Ascending aorta (tissue), 2 donors: ENCODE results near the gene FAM174B. TPM values are rescaled to one million over a fixed set of nuclear protein-coding genes. Genes with fewer than 3 reads are reported as not detected.

ENCODE experiments used
- DNase-seq, 2 donors: peaks; one replicate each; pipeline ENCODE4 v3.0.0-alpha.2; 2019; ENCODE audit warnings: low spot score in 2 of 2
- H3K27ac ChIP-seq, 2 donors: fragments of 200-600 bp; sonication (generic); one replicate each; pipeline ENCODE4 v1.5.1; 2016 to 2017; ENCODE audit warnings: mild to moderate bottlenecking in 1 of 2
- H3K27me3 ChIP-seq: fragments of 200-600 bp; sonication (generic); one replicate; pipeline ENCODE4 v1.5.1; 2017
- H3K36me3 ChIP-seq, 2 donors: fragments of 200-600 bp; sonication (generic); one replicate each; pipeline ENCODE4 v1.5.1; 2016
- H3K4me1 ChIP-seq, 2 donors: fragments of 200-600 bp; sonication (generic); one replicate each; pipeline ENCODE4 v1.5.1; 2016 to 2017; ENCODE audit warnings: mild to moderate bottlenecking in 1 of 2
- H3K4me3 ChIP-seq, 2 donors: fragments of 200-600 bp; sonication (generic); one replicate each; pipeline ENCODE4 v1.5.1; 2016 to 2017; ENCODE audit warnings: mild to moderate bottlenecking in 1 of 2
- H3K9me3 ChIP-seq, 2 donors: fragments of 200-600 bp; sonication (generic); one replicate each; pipeline ENCODE4 v1.5.1; 2016
- intact Hi-C: fragments of 100-400 bp; cut with DNase I; formaldehyde crosslinking; loops from one replicate; pipeline ENCODE4 v1.15.1; 2023
- total RNA-seq: library from RNA; depleted of rRNA; stranded (reverse); fragments of >200 nt; gene quantifications from one replicate; pipeline ENCODE4 v1.1.0, GENCODE V29; 2016
- TF ChIP-seq, protein P1 (sequence below), 3 experiments: fragments of 200-600 bp in 2 of 3; fragments of 450-650 bp in 1 of 3; sonication (generic) in 2 of 3; IDR thresholded peaks; one replicate each; pipeline ENCODE4 v1.5.1; 2016 to 2019; ENCODE audit warnings: antibody characterized with exemption in 3 of 3, mild to moderate bottlenecking in 1 of 3, moderate library complexity in 1 of 3

Gene FAM174B
- total RNA-seq, 1 donor from 2014 or later = 5.2 TPM

DNA sequence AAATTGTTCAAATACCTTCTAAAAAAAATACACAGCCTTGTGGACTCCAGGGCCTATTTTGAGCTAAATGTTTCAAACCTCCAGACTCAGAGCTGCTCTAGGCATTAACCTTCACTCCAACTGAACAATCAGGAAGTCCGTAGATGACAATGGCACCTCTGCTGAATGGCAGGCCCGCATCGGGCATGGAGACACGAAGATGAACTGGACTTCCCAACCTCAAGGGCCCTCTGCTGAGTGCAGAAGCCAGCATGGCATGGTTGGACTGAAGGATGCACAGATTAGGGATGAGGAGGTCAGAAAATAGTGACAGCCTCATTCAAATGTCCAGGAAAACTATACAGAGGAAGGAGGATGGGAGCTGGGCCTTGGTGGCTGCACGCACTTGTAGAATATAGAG is 2.2 kb downstream of the FAM174B start:
- no peak for DNase-seq
- intact Hi-C loops = no loop called here
- peaks cover 0 to 3% of the 10 kb centered on the region in 2 donors for H3K4me1 ChIP-seq
- H3K36me3 ChIP-seq = no peaks in the 10 kb centered on the region
- TF ChIP-seq, protein P1, sequence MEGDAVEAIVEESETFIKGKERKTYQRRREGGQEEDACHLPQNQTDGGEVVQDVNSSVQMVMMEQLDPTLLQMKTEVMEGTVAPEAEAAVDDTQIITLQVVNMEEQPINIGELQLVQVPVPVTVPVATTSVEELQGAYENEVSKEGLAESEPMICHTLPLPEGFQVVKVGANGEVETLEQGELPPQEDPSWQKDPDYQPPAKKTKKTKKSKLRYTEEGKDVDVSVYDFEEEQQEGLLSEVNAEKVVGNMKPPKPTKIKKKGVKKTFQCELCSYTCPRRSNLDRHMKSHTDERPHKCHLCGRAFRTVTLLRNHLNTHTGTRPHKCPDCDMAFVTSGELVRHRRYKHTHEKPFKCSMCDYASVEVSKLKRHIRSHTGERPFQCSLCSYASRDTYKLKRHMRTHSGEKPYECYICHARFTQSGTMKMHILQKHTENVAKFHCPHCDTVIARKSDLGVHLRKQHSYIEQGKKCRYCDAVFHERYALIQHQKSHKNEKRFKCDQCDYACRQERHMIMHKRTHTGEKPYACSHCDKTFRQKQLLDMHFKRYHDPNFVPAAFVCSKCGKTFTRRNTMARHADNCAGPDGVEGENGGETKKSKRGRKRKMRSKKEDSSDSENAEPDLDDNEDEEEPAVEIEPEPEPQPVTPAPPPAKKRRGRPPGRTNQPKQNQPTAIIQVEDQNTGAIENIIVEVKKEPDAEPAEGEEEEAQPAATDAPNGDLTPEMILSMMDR (IDR thresholded peaks at IDR 0.05) = no peak
- H3K27ac ChIP-seq = no peak overlapping the region
- H3K4me3 ChIP-seq = no peak overlapping the region
- H3K9me3 ChIP-seq = no peaks in the 10 kb centered on the region
- no peaks in the 10 kb centered on the region for H3K27me3 ChIP-seq

DNA sequence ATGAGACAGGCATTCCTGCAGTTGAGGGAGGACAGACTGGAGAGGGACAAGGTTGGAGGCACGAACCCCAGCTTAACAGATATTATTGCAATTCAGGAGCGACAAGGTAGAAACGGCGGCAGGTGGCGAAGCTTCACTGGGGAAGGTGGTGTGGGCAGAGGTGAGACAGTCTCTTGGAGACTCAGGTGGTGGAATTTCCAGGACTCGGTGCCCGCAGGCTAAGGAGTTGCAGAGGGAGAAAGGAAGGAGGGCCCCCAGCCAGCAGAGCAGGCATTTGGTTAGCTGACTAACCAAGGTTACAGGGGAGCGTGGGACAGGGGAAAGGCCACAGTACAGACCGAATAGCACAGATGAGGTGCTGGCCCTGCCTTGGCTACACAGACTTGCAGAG is 3.0 kb downstream of the FAM174B start:
- intact Hi-C loops = no loop called here
- H3K9me3 ChIP-seq = no peaks in the 10 kb centered on the region
- H3K4me3 ChIP-seq = no peak overlapping the region
- H3K36me3 ChIP-seq = no peaks in the 10 kb centered on the region
- no peaks in the 10 kb centered on the region for H3K27me3 ChIP-seq
- no peak for DNase-seq
- H3K4me1 ChIP-seq = peaks cover 0 to 3% of the 10 kb centered on the region in 2 donors
- no peak overlapping the region for H3K27ac ChIP-seq
- TF ChIP-seq, protein P1 (IDR thresholded peaks at IDR 0.05) = no peak

DNA sequence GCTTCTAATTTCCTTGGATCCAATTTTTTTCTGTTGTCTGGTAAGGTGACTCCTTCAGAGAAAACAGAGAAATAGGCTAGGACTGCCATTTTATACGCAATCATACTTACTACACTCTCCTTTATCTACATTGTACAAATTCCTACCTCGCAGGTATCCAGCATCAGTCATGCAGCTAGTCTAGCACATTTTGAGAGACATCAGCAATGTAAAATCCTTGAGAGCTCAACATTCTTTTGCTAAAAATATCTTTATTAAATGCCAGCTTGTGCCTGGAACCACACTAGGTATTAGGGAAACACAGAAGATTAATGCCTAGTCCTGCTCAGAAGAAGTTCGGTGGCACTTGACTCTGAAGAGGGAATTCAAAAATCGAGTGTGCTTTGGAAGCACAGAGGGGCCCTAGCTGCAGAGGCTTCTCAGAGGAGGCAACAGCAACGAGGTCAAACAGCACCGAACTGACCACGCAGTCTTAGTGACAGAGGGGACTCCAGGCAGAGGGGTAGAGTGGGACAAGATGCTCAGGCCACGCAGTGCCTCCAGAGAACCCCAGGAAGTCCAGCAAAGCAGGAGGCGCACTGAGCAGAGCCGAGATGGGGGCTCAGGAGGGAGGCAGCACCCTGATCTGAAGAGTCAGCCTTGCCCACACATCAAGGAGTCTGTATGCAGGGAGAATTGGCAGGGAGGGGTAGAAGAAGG is 3.5 kb downstream of the FAM174B start:
- no peaks in the 10 kb centered on the region for H3K36me3 ChIP-seq
- no peak for DNase-seq
- TF ChIP-seq, protein P1 (IDR thresholded peaks at IDR 0.05) = no peak
- no peaks in the 10 kb centered on the region for H3K9me3 ChIP-seq
- intact Hi-C loops = no loop called here
- no peak overlapping the region for H3K4me3 ChIP-seq
- H3K27me3 ChIP-seq = no peaks in the 10 kb centered on the region
- H3K4me1 ChIP-seq = peaks cover 0 to 3% of the 10 kb centered on the region in 2 donors
- H3K27ac ChIP-seq = no peak overlapping the region

DNA sequence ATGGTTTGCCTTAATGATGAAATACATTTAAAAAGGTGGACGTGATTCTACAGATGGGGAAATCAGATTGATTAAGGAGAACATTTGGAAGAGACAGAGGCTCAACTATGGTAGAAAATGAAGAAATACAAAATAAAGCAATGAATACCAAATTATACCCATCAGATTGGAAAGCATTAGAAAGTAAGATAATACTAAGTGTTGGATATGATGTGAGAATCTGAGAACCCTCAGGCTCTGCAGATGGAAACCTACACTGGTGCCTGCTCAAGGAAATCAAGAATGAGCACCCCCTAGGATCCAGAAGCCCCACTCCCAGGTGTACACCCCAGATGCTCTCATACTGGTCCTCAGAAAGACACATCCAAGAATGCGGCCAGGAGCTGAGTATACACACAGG is 4.6 kb downstream of the FAM174B start:
- Histone ChIP-seq H3K27ac (no peak overlapping the region), H3K9me3 (no peaks in the 10 kb centered on the region), H3K27me3 (no peaks in the 10 kb centered on the region), H3K36me3 (no peaks in the 10 kb centered on the region), H3K4me1 (peaks cover 0 to 3% of the 10 kb centered on the region in 2 donors), H3K4me3 (no peak overlapping the region)
- DNase-seq = no peak
- intact Hi-C loops = no loop called here
- TF ChIP-seq, protein P1 (IDR thresholded peaks at IDR 0.05) = no peak

DNA sequence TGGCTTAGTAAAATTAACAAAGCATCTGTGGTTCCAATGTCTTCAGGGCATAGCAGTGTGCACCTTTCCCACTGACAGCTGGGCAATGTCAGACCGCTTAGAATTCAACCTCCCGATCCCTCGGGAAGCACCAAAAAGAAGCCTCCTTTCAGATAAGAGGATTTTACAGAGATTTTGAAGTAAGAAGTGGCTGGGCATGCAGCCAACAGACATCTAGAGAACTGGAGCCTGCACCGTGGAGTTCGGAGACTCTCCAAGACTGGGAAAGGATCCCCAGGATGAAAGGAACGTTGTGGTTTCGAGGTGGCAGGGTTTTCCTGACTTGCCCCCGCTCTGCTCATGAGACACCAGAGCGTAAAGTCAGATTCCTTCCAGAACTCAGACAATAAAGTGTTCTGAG is 5.3 kb downstream of the FAM174B start:
- Histone ChIP-seq H3K27me3 (no peaks in the 10 kb centered on the region), H3K9me3 (no peaks in the 10 kb centered on the region), H3K36me3 (no peaks in the 10 kb centered on the region), H3K27ac (no peak overlapping the region), H3K4me1 (no peaks in the 10 kb centered on the region), H3K4me3 (no peak overlapping the region)
- TF ChIP-seq, protein P1 (IDR thresholded peaks at IDR 0.05) = no peak
- intact Hi-C loops = no loop called here
- DNase-seq = no peak
